B cell (primary cell): Measurements from ENCODE around the gene VWA5B1. TPM values are rescaled to one million over a fixed set of nuclear protein-coding genes. Genes with fewer than 3 reads are reported as not detected.

Experiments used
- ATAC-seq: fragments of 200-7000 bp; cut with Tn5 transposase; one replicate; pipeline ENCODE4 v1.10.0; 2021; ENCODE audit warnings: low read depth, mild to moderate bottlenecking, moderate number of reproducible peaks, moderate library complexity
- CTCF ChIA-PET: fragments of 350-600 bp; sonication (Branson Sonifier 250); formaldehyde crosslinking; loops from one replicate; lab custom pipeline; 2021; ENCODE audit warnings: antibody characterized with exemption, inconsistent platforms; lab: Charles Lee
- POLR2A ChIA-PET: fragments of 350-600 bp; sonication (Branson Sonifier 250); formaldehyde crosslinking; loops from one replicate; lab custom pipeline; 2021; ENCODE audit warnings: antibody characterized with exemption; lab: Charles Lee
- DNase-seq: peaks from one replicate; pipeline ENCODE4 v3.0.0; 2013
- H2AFZ ChIP-seq: 2 replicates; pipeline ENCODE4 v1.6.1; 2012; ENCODE audit warnings: mild to moderate bottlenecking, low read depth, low read length; ENCODE audit not compliant: insufficient read depth, poor library complexity, severe bottlenecking
- H3K27ac ChIP-seq, 2 donors: 1 replicate in 1 of 2; 2 replicates in 1 of 2; pipeline ENCODE4 v1.5.1; 2012 to 2013; ENCODE audit warnings: low read length in 2 of 2, mild to moderate bottlenecking in 2 of 2, moderate library complexity in 1 of 2
- H3K27me3 ChIP-seq, 4 experiments: fragments of 200-600 bp in 1 of 4; sonication (generic) in 1 of 4; replicated peaks in 1 of 4; 1 replicate in 2 of 4; 2 replicates in 2 of 4; pipeline versions ENCODE4 v1.6.1 to v1.7.0; 2013 to 2016; ENCODE audit warnings: low read length in 3 of 4, mild to moderate bottlenecking in 2 of 4, mixed read lengths in 1 of 4, moderate library complexity in 1 of 4; ENCODE audit not compliant: insufficient read depth in 4 of 4, control insufficient read depth in 3 of 4; ENCODE audit errors: control extremely low read depth in 1 of 4
- H3K36me3 ChIP-seq, 2 experiments: replicated peaks in 1 of 2; 1 replicate in 1 of 2; 2 replicates in 1 of 2; pipeline versions ENCODE4 v1.6.1 to v1.7.1; 2013; ENCODE audit warnings: low read length in 1 of 2; ENCODE audit not compliant: insufficient read depth in 2 of 2, control insufficient read depth in 1 of 2; ENCODE audit errors: control extremely low read depth in 1 of 2, extremely low read depth in 1 of 2
- H3K4me1 ChIP-seq, 2 donors: fragments of 200-600 bp in 1 of 2; sonication (generic) in 1 of 2; 1 replicate in 1 of 2; 2 replicates in 1 of 2; pipeline versions ENCODE4 v1.5.1 to v1.6.1; 2013 to 2017; ENCODE audit warnings: low read length in 2 of 2; ENCODE audit not compliant: control insufficient read depth in 2 of 2, insufficient read depth in 2 of 2
- H3K4me2 ChIP-seq: replicated peaks from 2 replicates; pipeline ENCODE3; 2012; ENCODE audit warnings: mild to moderate bottlenecking, low read depth, low read length; ENCODE audit not compliant: poor library complexity, severe bottlenecking
- H3K4me3 ChIP-seq, 5 experiments: fragments of 200-600 bp in 1 of 5; sonication (generic) in 1 of 5; 1 replicate in 3 of 5; 2 replicates in 2 of 5; pipeline versions ENCODE4 v1.5.1 to v1.7.0; 2011 to 2016; ENCODE audit warnings: low read length in 4 of 5, mild to moderate bottlenecking in 4 of 5, low read depth in 2 of 5, control low read depth in 1 of 5, moderate library complexity in 1 of 5; ENCODE audit not compliant: insufficient read depth in 1 of 5; ENCODE audit errors: control extremely low read depth in 1 of 5, extremely low read depth in 1 of 5
- H3K79me2 ChIP-seq: fragments of 200-600 bp; sonication (generic); one replicate; pipeline ENCODE4 v1.6.0; 2016; ENCODE audit warnings: low read length; ENCODE audit not compliant: control insufficient read depth, insufficient read depth
- H3K9ac ChIP-seq: fragments of 200-600 bp; sonication (generic); 2 replicates; pipeline ENCODE4 v1.6.1; 2017; ENCODE audit warnings: mild to moderate bottlenecking, low read length, moderate library complexity
- H3K9me3 ChIP-seq, 3 donors: one replicate each; pipeline versions ENCODE4 v1.6.1 to v1.7.1; 2013; ENCODE audit warnings: low read length in 2 of 3; ENCODE audit not compliant: control insufficient read depth in 2 of 3, insufficient read depth in 1 of 3; ENCODE audit errors: control extremely low read depth in 1 of 3
- H4K20me1 ChIP-seq: 2 replicates; pipeline ENCODE4 v1.6.0; 2012; ENCODE audit warnings: mild to moderate bottlenecking, low read length; ENCODE audit not compliant: insufficient read depth, control insufficient read depth, poor library complexity, severe bottlenecking
- H3K27ac Mint-ChIP-seq: one replicate; pipeline ENCODE4 v1.8.0; 2021; ENCODE audit warnings: mixed read lengths
- H3K27me3 Mint-ChIP-seq: one replicate; pipeline ENCODE4 v1.8.0; 2021; ENCODE audit warnings: mixed read lengths
- H3K4me1 Mint-ChIP-seq: one replicate; pipeline ENCODE4 v1.8.0; 2021; ENCODE audit warnings: mixed read lengths
- H3K4me3 Mint-ChIP-seq: one replicate; pipeline ENCODE4 v1.8.0; 2021; ENCODE audit warnings: mixed read lengths
- H3K9me3 Mint-ChIP-seq: one replicate; pipeline ENCODE4 v1.8.0; 2022; ENCODE audit warnings: mixed read lengths; ENCODE audit not compliant: insufficient read depth
- CTCF ChIP-seq: fragments of 200-600 bp; IDR thresholded peaks from one replicate; pipeline ENCODE4 v1.8.0; 2022; ENCODE audit warnings: antibody characterized with exemption, mild to moderate bottlenecking
- EZH2 ChIP-seq: IDR thresholded peaks from 2 replicates; pipeline ENCODE4 v1.6.1; 2012; ENCODE audit warnings: borderline replicate concordance, low read depth, mild to moderate bottlenecking, moderate library complexity, low read length; ENCODE audit not compliant: insufficient read depth, poor library complexity, severe bottlenecking
- WGBS: methylation state at CpG from one replicate; pipeline ENCODE4 v1.1.5; 2013; ENCODE audit warnings: missing lambda C conversion rate; ENCODE audit not compliant: insufficient coverage; 5-methylcytosine and 5-hydroxymethylcytosine counted together
- intact Hi-C: fragments of 100-400 bp; cut with micrococcal nuclease; formaldehyde crosslinking; loops from one replicate; pipeline ENCODE4 v1.10.0; 2022
- polyA plus RNA-seq: library from polyadenylated mRNA; depleted of rRNA; stranded (reverse); fragments of >200 nt; gene quantifications from 2 replicates; pipeline ENCODE4 v1.2.3, GENCODE V29; 2012
- total RNA-seq, 2 donors: library from RNA; stranded (reverse); fragments of 120-200 nt in 1 of 2; gene quantifications; 1 replicate in 1 of 2; 2 replicates in 1 of 2; pipeline versions ENCODE4 v1.2.3 to v1.2.4, GENCODE V29; 2013 to 2022

The VWA5B1 gene
- total and polyA plus RNA-seq, 2 donors (not counting 1 experiment from before 2014, with no cell fraction given), result not detected

- H3K9ac ChIP-seq, result no peak overlapping the region
- no peak overlapping the region for H3K4me3 ChIP-seq
- WGBS, result 58% methylated on average over 5 of the region's 8 CpGs
- H4K20me1 ChIP-seq, result no peaks in the 10 kb centered on the region
- intact Hi-C loops, result no loop called here
- H3K9me3 Mint-ChIP-seq, result no peaks in the 10 kb centered on the region
- H3K27ac ChIP-seq, result no peak overlapping the region
- no peak overlapping the region for H2AFZ ChIP-seq
- H3K27me3 ChIP-seq, result peaks cover 0 to 24% (median 5%) of the 10 kb centered on the region in 4 experiments
- H3K27ac Mint-ChIP-seq, result no peak overlapping the region
- ATAC-seq, result no peak
- CTCF ChIA-PET, result interaction anchor here (0.7 to 1.2 kb wide), 4 partner anchors 9 to 158 kb away, joined by 3 read pairs; no protein-coding TSS in a partner anchor
- DNase-seq, result no peak
- H3K9me3 ChIP-seq, result no peaks in the 10 kb centered on the region
- no peaks in the 10 kb centered on the region for H3K4me1 ChIP-seq
- H3K36me3 ChIP-seq, result no peaks in the 10 kb centered on the region
- peaks cover 10% of the 10 kb centered on the region for H3K4me1 Mint-ChIP-seq
- no peaks in the 10 kb centered on the region for H3K79me2 ChIP-seq
- POLR2A ChIA-PET, result no interaction called here
- H3K27me3 Mint-ChIP-seq, result peaks cover 50% of the 10 kb centered on the region
- H3K4me2 ChIP-seq, result no peak overlapping the region
- TF ChIP-seq EZH2 (no peak), CTCF (no peak)
- no peak overlapping the region for H3K4me3 Mint-ChIP-seq
These were observed 80.0 kb downstream of the VWA5B1 start for GRCh38 chr1:20370698-20371097.

- ATAC-seq, result no peak
- H3K9me3 ChIP-seq, result no peaks in the 10 kb centered on the region
- H3K36me3 ChIP-seq, result no peaks in the 10 kb centered on the region
- no peak overlapping the region for H3K4me3 ChIP-seq
- H3K27ac Mint-ChIP-seq, result no peak overlapping the region
- no peaks in the 10 kb centered on the region for H3K4me1 ChIP-seq
- no peak for DNase-seq
- intact Hi-C loops, result no loop called here
- peaks cover 53% of the 10 kb centered on the region for H3K27me3 Mint-ChIP-seq
- CTCF ChIA-PET, result interaction anchor here (0.6 to 1.2 kb wide), 3 partner anchors 8 to 118 kb away, joined by 3 read pairs; no protein-coding TSS in a partner anchor
- H3K79me2 ChIP-seq, result no peaks in the 10 kb centered on the region
- H3K9ac ChIP-seq, result no peak overlapping the region
- H3K27me3 ChIP-seq, result peaks cover 0 to 19% (median 5%) of the 10 kb centered on the region in 4 experiments
- no peak overlapping the region for H2AFZ ChIP-seq
- H4K20me1 ChIP-seq, result no peaks in the 10 kb centered on the region
- no peak overlapping the region for H3K27ac ChIP-seq
- H3K4me1 Mint-ChIP-seq, result peaks cover 10% of the 10 kb centered on the region
- no peak overlapping the region for H3K4me2 ChIP-seq
- TF ChIP-seq CTCF (no peak), EZH2 (no peak)
- 56% methylated on average over 4 of the region's 6 CpGs for WGBS
- POLR2A ChIA-PET, result no interaction called here
- no peak overlapping the region for H3K4me3 Mint-ChIP-seq
- no peaks in the 10 kb centered on the region for H3K9me3 Mint-ChIP-seq
These were observed 80.7 kb downstream of the VWA5B1 start for GRCh38 chr1:20371411-20371810.
